OCI-LY3 (cell line): ENCODE results near the gene PHLDB3.
A peak's percentile ranks its signal among the peaks of the same experiment; 100 is the strongest.

Experiments used
- H2AFZ ChIP-seq: fragments of 200-600, 300-600 bp; shearing (Covaris generic); 2 replicates; pipeline ENCODE4 v1.6.0; 2014; ENCODE audit warnings: antibody characterized with exemption, low read depth, low read length
- H3K27ac ChIP-seq: fragments of 200-600, 300-600 bp; sonication (generic); 2 replicates; pipeline ENCODE4 v1.5.1; 2014; ENCODE audit warnings: mild to moderate bottlenecking, low read length, moderate library complexity, mixed read lengths
- H3K27me3 ChIP-seq: fragments of 200-600, 300-600 bp; sonication (generic); 2 replicates; pipeline ENCODE4 v1.6.1; 2014; ENCODE audit warnings: low read depth, low read length, mixed read lengths
- H3K36me3 ChIP-seq: fragments of 200-600, 300-600 bp; sonication (generic); replicated peaks from 2 replicates; pipeline ENCODE3; 2014; ENCODE audit warnings: low read depth, low read length, mixed read lengths
- H3K4me1 ChIP-seq: fragments of 300-600, 200-600 bp; sonication (generic); 2 replicates; pipeline ENCODE4 v1.6.1; 2014; ENCODE audit warnings: low read length, mixed read lengths
- H3K4me2 ChIP-seq: fragments of 200-600, 300-600 bp; sonication (generic); 2 replicates; pipeline ENCODE4 v1.6.1; 2014; ENCODE audit warnings: low read length, mixed read lengths
- H3K4me3 ChIP-seq: fragments of 300-600, 200-600 bp; sonication (generic); 2 replicates; pipeline ENCODE4 v1.5.1; 2014; ENCODE audit warnings: antibody characterized with exemption, mild to moderate bottlenecking, low read length, moderate library complexity
- H3K79me2 ChIP-seq: fragments of 300-600, 200-600 bp; shearing (Covaris generic); 2 replicates; pipeline ENCODE4 v1.6.1; 2014; ENCODE audit warnings: mild to moderate bottlenecking, low read length, mixed read lengths
- H3K9ac ChIP-seq: fragments of 300-600, 200-600 bp; shearing (Covaris generic); 2 replicates; pipeline ENCODE4 v1.6.0; 2014; ENCODE audit warnings: mild to moderate bottlenecking, low read length, moderate library complexity
- H3K9me3 ChIP-seq: fragments of 200-600, 300-600 bp; shearing (Covaris generic); 2 replicates; pipeline ENCODE4 v1.6.1; 2014; ENCODE audit warnings: low read length, mixed read lengths; ENCODE audit not compliant: insufficient read depth
- H4K20me1 ChIP-seq: fragments of 200-600, 300-600 bp; sonication (generic); 2 replicates; pipeline ENCODE4 v1.6.1; 2016; ENCODE audit warnings: low read length, mixed read lengths; ENCODE audit not compliant: insufficient read depth
- EZH2phosphoT487 ChIP-seq: fragments of 200-600 bp; shearing (Covaris generic); IDR thresholded peaks from 2 replicates; pipeline ENCODE4 v1.6.1; 2018; ENCODE audit warnings: antibody characterized with exemption, mixed run types, low read depth
- TF ChIP-seq, protein P1 (sequence below): fragments of 200-600, 300-600 bp; sonication (generic); IDR thresholded peaks from 2 replicates; pipeline ENCODE4 v1.5.1; 2014; ENCODE audit warnings: antibody characterized with exemption, low read length, low read depth

Gene PHLDB3

DNA sequence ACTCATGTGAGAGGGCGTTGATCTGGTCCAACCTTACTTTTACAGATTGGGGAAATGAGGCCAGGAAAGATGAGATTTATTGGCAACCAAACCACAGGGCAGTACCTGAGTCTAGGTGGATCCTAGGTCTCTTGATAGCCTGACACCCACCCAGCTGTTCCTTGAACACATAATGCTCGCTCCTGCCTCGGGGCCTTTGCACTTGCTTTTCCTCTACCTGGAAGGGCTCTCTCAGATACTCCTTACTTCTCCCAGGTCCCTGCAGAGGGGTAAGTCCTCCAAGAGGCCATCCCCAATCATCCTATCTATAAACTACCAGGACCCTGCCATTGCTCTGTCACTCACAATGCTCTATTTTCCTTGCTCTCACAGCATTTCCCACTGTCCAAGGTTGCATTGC is 35.8 kb upstream of the PHLDB3 start:
- Histone ChIP-seq H3K27ac (no peak overlapping the region), H3K36me3 (peaks cover 39% of the 10 kb centered on the region), H3K27me3 (no peaks in the 10 kb centered on the region), H3K4me2 (no peak overlapping the region), H3K4me1 (no peaks in the 10 kb centered on the region), H3K9me3 (no peaks in the 10 kb centered on the region), H2AFZ (no peak overlapping the region), H3K4me3 (no peak overlapping the region), H3K9ac (no peak overlapping the region), H3K79me2 (no peaks in the 10 kb centered on the region), H4K20me1 (no peaks in the 10 kb centered on the region)
- TF ChIP-seq, protein P1, sequence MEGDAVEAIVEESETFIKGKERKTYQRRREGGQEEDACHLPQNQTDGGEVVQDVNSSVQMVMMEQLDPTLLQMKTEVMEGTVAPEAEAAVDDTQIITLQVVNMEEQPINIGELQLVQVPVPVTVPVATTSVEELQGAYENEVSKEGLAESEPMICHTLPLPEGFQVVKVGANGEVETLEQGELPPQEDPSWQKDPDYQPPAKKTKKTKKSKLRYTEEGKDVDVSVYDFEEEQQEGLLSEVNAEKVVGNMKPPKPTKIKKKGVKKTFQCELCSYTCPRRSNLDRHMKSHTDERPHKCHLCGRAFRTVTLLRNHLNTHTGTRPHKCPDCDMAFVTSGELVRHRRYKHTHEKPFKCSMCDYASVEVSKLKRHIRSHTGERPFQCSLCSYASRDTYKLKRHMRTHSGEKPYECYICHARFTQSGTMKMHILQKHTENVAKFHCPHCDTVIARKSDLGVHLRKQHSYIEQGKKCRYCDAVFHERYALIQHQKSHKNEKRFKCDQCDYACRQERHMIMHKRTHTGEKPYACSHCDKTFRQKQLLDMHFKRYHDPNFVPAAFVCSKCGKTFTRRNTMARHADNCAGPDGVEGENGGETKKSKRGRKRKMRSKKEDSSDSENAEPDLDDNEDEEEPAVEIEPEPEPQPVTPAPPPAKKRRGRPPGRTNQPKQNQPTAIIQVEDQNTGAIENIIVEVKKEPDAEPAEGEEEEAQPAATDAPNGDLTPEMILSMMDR: no peak
- TF ChIP-seq EZH2phosphoT487: no peak

DNA sequence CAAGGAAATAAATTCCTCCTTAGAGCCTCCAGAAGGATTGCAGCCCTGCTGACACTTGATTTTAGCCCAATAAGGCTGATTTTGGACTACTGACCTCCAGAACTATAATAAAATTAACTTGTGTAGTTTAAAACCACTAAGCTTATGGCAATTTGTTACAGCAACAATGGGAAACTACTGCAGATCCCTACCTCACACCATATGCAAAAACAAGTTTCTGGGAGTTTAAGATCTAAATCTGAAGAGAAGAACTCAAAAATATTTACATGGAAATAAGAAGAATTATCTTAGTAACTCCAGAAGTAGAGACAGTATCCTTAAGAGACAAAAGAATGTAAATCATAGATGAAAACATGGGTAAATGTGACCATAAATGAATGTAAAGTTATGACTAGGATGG is 34.4 kb upstream of the PHLDB3 start:
- Histone ChIP-seq H3K4me3 (no peak overlapping the region), H3K27me3 (no peaks in the 10 kb centered on the region), H4K20me1 (peaks cover 5% of the 10 kb centered on the region; the same call in 1 of the 2 replicates), H3K36me3 (peaks cover 35% of the 10 kb centered on the region), H3K79me2 (no peaks in the 10 kb centered on the region), H3K27ac (no peak overlapping the region), H3K4me2 (no peak overlapping the region), H3K4me1 (no peaks in the 10 kb centered on the region), H3K9ac (no peak overlapping the region), H2AFZ (no peak overlapping the region), H3K9me3 (no peaks in the 10 kb centered on the region)
- TF ChIP-seq, protein P1: no peak
- TF ChIP-seq EZH2phosphoT487: no peak

DNA sequence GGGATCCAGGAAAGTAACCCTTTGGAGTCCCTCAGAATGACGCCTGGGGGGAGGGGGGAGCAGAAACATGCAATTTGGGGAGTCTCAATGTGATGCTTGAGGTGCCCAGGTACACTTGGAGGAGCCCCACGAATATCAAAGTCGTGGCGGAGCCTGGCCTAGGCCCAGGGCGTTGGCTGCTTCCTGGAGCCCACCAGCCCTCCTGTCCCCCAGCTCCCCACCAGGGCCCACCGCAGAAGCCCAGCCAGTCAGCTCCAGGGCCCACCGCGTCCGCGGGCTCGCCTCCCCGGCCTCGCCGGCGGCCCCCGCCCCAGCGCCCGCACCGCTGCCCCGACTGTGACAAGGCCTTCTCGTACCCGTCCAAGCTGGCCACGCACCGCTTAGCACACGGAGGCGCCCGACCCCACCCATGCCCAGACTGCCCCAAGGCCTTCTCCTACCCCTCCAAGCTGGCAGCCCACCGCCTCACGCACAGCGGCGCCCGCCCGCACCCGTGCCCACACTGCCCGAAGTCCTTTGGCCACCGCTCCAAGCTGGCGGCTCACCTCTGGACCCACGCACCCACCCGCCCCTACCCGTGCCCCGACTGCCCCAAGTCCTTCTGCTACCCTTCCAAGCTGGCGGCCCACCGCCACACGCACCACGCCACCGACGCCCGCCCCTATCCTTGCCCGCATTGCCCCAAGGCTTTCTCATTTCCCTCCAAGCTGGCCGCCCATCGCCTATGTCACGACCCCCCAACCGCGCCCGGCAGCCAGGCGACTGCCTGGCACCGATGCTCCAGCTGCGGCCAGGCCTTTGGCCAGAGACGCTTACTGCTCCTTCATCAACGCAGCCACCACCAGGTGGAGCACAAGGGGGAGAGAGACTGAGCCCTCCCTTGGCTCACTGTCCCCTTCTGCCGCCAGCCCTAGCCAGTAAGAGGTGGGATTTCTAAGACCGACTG is 30.5 kb upstream of the PHLDB3 start:
- Histone ChIP-seq H3K9me3 (no peaks in the 10 kb centered on the region), H3K36me3 (peaks cover 19% of the 10 kb centered on the region), H4K20me1 (peaks cover 5% of the 10 kb centered on the region; the same call in 1 of the 2 replicates), H3K4me3 (no peak overlapping the region), H3K27ac (no peak overlapping the region), H3K9ac (no peak overlapping the region), H3K4me2 (no peak overlapping the region), H3K79me2 (no peaks in the 10 kb centered on the region), H3K4me1 (peaks cover 6% of the 10 kb centered on the region; the same call in 1 of the 2 replicates), H2AFZ (no peak overlapping the region), H3K27me3 (no peaks in the 10 kb centered on the region)
- TF ChIP-seq, protein P1: peak; percentile 51
- TF ChIP-seq EZH2phosphoT487: no peak

DNA sequence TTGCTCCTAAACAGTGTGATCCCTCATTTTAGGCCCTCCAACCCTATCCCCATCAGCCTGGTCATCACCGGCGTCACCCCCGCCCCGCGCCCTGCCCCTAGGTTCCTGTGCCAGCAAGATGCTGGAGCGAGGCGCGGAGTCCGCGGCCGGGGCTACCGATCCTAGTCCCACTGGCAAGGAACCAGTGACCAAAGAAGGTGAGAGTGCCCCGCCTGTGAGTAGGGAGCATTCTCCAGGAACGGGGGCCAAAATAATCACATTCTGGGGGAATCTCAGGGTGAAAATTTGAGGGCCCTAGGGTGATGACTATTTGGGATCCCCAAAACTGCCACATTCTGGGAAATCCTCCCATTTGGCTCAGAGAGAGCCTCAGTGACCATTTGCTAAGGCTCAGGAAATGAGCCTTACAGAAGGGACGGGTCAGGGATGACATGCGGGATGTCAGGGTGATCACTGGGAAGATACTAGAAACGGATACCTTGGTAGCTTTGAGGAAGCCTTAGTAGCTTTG is 29.8 kb upstream of the PHLDB3 start:
- no peaks in the 10 kb centered on the region for H3K9me3 ChIP-seq
- no peak overlapping the region for H2AFZ ChIP-seq
- H3K79me2 ChIP-seq: no peaks in the 10 kb centered on the region
- peaks cover 5% of the 10 kb centered on the region; the same call in 1 of the 2 replicates for H4K20me1 ChIP-seq
- no peak overlapping the region; the same call in 1 of the 2 replicates for H3K27ac ChIP-seq
- no peak for TF ChIP-seq EZH2phosphoT487
- TF ChIP-seq, protein P1: no peak
- peaks cover 6% of the 10 kb centered on the region; the same call in 1 of the 2 replicates for H3K4me1 ChIP-seq
- H3K36me3 ChIP-seq: peaks cover 18% of the 10 kb centered on the region
- peak overlapping the region; percentile 86 for H3K4me3 ChIP-seq
- H3K9ac ChIP-seq: no peak overlapping the region
- H3K27me3 ChIP-seq: no peaks in the 10 kb centered on the region
- peak overlapping the region; percentile 89 for H3K4me2 ChIP-seq
